Parathyroid adenoma (tissue), 2 donors: ENCODE measurements around the gene CAST.
A peak's percentile ranks its signal among the peaks of the same experiment; 100 is the strongest.

ENCODE experiments used
- H2AFZ ChIP-seq: fragments of 300-600 bp; sonication (generic); one replicate; pipeline ENCODE4 v1.7.0; 2017; ENCODE audit warnings: antibody characterized with exemption, mild to moderate bottlenecking
- H3K27ac ChIP-seq: fragments of 300-600 bp; sonication (generic); one replicate; pipeline ENCODE4 v1.7.0; 2017
- H3K27me3 ChIP-seq: fragments of 300-600 bp; sonication (generic); one replicate; pipeline ENCODE4 v1.7.0; 2017; ENCODE audit warnings: low read length; ENCODE audit not compliant: control insufficient read depth, insufficient read depth
- H3K36me3 ChIP-seq: fragments of 300-600 bp; sonication (generic); one replicate; pipeline ENCODE4 v1.7.0; 2017; ENCODE audit warnings: low read length; ENCODE audit not compliant: control insufficient read depth, insufficient read depth
- H3K4me1 ChIP-seq: fragments of 300-600 bp; sonication (generic); one replicate; pipeline ENCODE4 v1.7.0; 2017; ENCODE audit warnings: control low read depth
- H3K4me2 ChIP-seq: fragments of 300-600 bp; sonication (generic); one replicate; pipeline ENCODE4 v1.7.0; 2017; ENCODE audit warnings: low read length
- H3K4me3 ChIP-seq: fragments of 300-600 bp; sonication (generic); one replicate; pipeline ENCODE4 v1.7.0; 2017; ENCODE audit warnings: low read depth, low read length
- H3K79me2 ChIP-seq: fragments of 300-600 bp; sonication (generic); one replicate; pipeline ENCODE4 v1.7.0; 2017; ENCODE audit warnings: control low read depth
- H3K9ac ChIP-seq: fragments of 300-600 bp; sonication (generic); one replicate; pipeline ENCODE4 v1.7.0; 2017; ENCODE audit warnings: mild to moderate bottlenecking
- H3K9me3 ChIP-seq: fragments of 300-600 bp; sonication (generic); one replicate; pipeline ENCODE4 v1.7.0; 2017; ENCODE audit warnings: low read length; ENCODE audit not compliant: control insufficient read depth
- TF ChIP-seq, protein P1 (sequence below): fragments of 300-600 bp; sonication (generic); IDR thresholded peaks from one replicate; pipeline ENCODE4 v1.7.0; 2017; ENCODE audit warnings: antibody characterized with exemption, mild to moderate bottlenecking
- donor health status: primary hyperparathyroidism.

Gene CAST

DNA sequence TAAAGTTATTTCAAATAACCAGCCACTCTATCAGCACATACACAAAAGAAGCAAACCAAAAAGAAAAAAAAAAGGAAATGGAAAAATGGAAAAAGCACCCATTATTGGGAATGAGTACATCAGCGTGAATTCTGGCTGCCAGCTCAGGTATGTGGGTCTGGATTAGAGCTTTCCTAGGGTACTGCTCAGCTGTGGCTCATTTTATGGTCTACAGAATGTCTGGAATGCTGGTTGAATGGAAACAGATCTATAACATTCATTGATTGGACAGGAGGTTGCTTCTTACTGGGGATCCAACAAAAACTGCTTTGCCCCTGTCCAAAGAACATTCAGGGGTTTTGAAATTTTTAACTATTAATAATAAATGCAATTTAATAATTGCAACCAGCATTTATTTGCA, 3.9 kb upstream of the CAST start:
- Histone ChIP-seq H3K27ac (no peak overlapping the region), H3K4me3 (no peak overlapping the region), H3K9me3 (no peaks in the 10 kb centered on the region), H3K36me3 (no peaks in the 10 kb centered on the region), H3K27me3 (no peaks in the 10 kb centered on the region), H3K4me1 (no peaks in the 10 kb centered on the region), H3K4me2 (no peak overlapping the region), H3K9ac (no peak overlapping the region), H2AFZ (no peak overlapping the region), H3K79me2 (peaks cover 4% of the 10 kb centered on the region)
- TF ChIP-seq, protein P1, sequence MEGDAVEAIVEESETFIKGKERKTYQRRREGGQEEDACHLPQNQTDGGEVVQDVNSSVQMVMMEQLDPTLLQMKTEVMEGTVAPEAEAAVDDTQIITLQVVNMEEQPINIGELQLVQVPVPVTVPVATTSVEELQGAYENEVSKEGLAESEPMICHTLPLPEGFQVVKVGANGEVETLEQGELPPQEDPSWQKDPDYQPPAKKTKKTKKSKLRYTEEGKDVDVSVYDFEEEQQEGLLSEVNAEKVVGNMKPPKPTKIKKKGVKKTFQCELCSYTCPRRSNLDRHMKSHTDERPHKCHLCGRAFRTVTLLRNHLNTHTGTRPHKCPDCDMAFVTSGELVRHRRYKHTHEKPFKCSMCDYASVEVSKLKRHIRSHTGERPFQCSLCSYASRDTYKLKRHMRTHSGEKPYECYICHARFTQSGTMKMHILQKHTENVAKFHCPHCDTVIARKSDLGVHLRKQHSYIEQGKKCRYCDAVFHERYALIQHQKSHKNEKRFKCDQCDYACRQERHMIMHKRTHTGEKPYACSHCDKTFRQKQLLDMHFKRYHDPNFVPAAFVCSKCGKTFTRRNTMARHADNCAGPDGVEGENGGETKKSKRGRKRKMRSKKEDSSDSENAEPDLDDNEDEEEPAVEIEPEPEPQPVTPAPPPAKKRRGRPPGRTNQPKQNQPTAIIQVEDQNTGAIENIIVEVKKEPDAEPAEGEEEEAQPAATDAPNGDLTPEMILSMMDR = no peak

DNA sequence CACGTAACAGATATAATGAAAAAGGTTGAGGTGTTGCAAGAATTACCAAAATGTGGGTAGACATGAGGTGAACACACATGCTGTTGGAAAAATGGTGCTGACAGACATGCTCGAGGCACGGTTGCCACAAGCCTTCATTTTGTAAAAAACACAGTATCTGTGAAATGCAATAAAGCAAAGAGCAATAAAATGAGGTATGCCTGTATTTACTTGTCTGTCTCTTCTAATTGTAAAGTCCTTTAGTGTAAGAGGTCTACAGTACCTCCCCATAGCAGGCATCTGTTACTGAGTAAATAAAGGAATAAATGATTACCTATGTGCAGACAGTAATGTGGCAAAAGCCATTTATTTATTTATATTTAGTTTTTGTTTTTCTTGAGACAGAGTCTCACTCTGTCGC, 3.0 kb upstream of the CAST start:
- TF ChIP-seq, protein P1 = no peak
- Histone ChIP-seq H3K27ac (no peak overlapping the region), H3K4me1 (no peaks in the 10 kb centered on the region)

DNA sequence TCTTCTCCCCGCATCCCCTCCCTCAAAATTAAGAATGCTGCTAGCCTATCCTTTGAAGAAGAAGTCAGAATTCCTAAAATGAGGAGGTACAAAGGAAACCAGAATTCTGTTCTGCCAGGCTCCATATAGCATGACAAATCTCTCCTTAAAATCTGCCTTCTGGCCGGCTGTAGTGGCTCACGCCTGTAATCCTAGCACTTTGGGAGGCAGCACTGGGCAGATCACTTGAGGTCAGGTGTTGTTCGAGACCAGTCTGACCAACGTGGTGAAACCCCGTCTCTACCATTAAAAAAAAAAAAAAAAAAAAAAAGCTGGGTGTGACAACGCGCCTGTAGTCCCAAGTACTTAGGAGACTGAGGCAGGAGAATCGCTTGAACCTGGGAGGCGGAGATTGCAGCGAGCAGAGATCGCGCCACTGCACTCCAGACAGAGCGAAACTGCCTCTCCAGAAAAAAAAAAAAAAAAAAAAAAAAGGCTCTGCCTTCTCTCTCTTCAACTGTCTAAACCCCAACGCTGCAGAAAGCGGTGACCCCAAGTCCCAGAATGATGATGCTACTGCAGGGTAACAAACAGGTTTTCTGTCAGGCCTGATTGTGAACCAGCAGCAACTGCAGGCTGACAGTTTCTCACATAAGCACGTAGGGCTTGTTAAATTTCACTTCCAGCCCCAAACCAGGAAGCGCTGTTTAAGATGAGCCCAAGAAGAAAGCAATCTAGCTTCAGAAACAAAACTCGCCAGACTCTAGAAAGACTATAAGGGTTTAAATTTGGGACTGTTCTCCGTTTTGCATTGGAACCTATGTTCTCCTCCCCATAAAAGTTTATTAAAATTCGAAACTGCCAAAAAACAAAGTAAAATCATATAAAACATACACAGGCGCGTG, 963 bp upstream of the CAST start:
- Histone ChIP-seq H3K4me2 (peak overlapping the region; percentile 73), H3K9ac (peak overlapping the region; percentile 79), H3K27me3 (no peaks in the 10 kb centered on the region), H3K4me3 (peak overlapping the region; percentile 72), H3K79me2 (peaks cover 6% of the 10 kb centered on the region), H3K27ac (peak overlapping the region; percentile 92), H2AFZ (peak overlapping the region; percentile 94), H3K9me3 (no peaks in the 10 kb centered on the region), H3K4me1 (no peaks in the 10 kb centered on the region), H3K36me3 (no peaks in the 10 kb centered on the region)
- TF ChIP-seq, protein P1 = no peak

More for the DNA sequence above, 3.0 kb upstream of the CAST start:
- H3K9ac ChIP-seq = no peak overlapping the region
- H3K4me2 ChIP-seq = no peak overlapping the region
- H3K9me3 ChIP-seq = no peaks in the 10 kb centered on the region
- H3K79me2 ChIP-seq = peaks cover 6% of the 10 kb centered on the region
- H3K36me3 ChIP-seq = no peaks in the 10 kb centered on the region
- no peak overlapping the region for H2AFZ ChIP-seq
- no peak overlapping the region for H3K4me3 ChIP-seq
- no peaks in the 10 kb centered on the region for H3K27me3 ChIP-seq

DNA sequence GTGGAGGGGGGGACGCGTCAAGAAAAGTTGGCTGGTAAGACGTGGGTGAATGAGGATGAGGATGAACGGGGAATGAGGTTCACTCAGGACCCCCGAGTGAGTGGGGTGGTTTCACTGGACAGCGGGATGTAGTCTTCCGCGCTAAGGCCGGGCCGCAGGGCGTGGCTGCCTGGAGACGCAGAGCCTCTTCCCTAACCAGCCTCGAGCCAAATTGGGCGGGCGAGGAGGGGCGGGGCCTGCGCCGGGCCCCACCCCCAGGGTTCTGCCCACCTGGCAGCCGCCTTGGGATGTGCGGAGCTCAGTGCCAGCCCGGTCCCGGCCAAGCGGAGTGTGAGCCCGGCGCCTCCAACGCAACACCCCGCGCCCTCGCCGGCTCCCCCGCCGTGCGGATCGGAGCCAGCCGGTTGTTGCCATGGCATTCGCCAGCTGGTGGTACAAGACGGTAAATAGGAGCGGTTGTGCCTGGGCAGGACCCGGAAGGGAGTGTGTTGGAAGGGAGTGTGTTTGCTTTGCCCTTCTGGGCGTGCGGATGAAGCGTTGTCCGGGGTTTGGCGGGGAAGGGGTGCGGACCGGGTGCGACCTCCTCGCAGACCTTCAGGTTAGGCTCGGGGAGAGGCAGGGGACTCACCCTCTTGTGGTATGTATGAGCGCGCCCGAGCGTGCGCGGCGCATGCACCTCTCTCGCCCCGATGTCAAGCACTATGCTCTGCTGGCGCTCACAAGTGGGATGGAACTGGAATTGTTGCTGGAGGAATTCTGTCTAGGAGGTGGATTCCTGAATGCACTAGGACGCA, 746 bp downstream of the CAST start:
- Histone ChIP-seq H3K27ac (peak overlapping the region; percentile 92), H3K4me3 (peak overlapping the region; percentile 72), H3K9me3 (no peaks in the 10 kb centered on the region), H3K36me3 (no peaks in the 10 kb centered on the region), H3K79me2 (peaks cover 10% of the 10 kb centered on the region), H3K9ac (peak overlapping the region; percentile 79), H2AFZ (peak overlapping the region; percentile 94), H3K27me3 (no peaks in the 10 kb centered on the region), H3K4me1 (no peaks in the 10 kb centered on the region), H3K4me2 (peak overlapping the region; percentile 73)
- TF ChIP-seq, protein P1 = no peak
